Smooth muscle cell (in vitro differentiated cells): ENCODE results near the gene MRPS7. TPM values are rescaled to one million over a fixed set of nuclear protein-coding genes. Genes with fewer than 3 reads are reported as not detected.

Source experiments
- DNase-seq: peaks from one replicate; lab custom pipeline; 2025; ENCODE audit not compliant: unreplicated experiment; lab: John Stamatoyannopoulos, UW
- H2AFZ ChIP-seq: fragments of 200-600 bp; sonication (generic); 2 replicates; pipeline ENCODE4 v1.6.0; 2016; ENCODE audit warnings: antibody characterized with exemption, low read depth, mild to moderate bottlenecking
- H3F3A ChIP-seq: fragments of 200-600 bp; sonication (generic); 2 replicates; pipeline ENCODE4 v1.6.0; 2017; ENCODE audit warnings: antibody characterized with exemption, low read depth
- H3K27ac ChIP-seq: fragments of 200-600 bp; sonication (generic); 2 replicates; pipeline ENCODE4 v1.5.1; 2016; ENCODE audit warnings: low read depth, mild to moderate bottlenecking
- H3K27me3 ChIP-seq: fragments of 200-600 bp; sonication (generic); 2 replicates; pipeline ENCODE4 v1.6.1; 2016; ENCODE audit warnings: low read depth, mild to moderate bottlenecking
- H3K36me3 ChIP-seq: fragments of 200-600 bp; sonication (generic); 2 replicates; pipeline ENCODE4 v1.5.1; 2016; ENCODE audit warnings: low read depth
- H3K4me1 ChIP-seq: fragments of 200-600 bp; sonication (generic); 2 replicates; pipeline ENCODE4 v1.5.1; 2016; ENCODE audit warnings: low read depth
- H3K4me2 ChIP-seq: fragments of 200-600 bp; sonication (generic); 2 replicates; pipeline ENCODE4 v1.6.0; 2016; ENCODE audit warnings: mild to moderate bottlenecking
- H3K4me3 ChIP-seq: fragments of 200-600 bp; sonication (generic); 2 replicates; pipeline ENCODE4 v1.5.1; 2016; ENCODE audit warnings: mild to moderate bottlenecking
- H3K79me2 ChIP-seq: fragments of 200-600 bp; sonication (generic); 2 replicates; pipeline ENCODE4 v1.6.0; 2016; ENCODE audit warnings: low read depth, mild to moderate bottlenecking
- H3K9ac ChIP-seq: fragments of 200-600 bp; sonication (generic); 2 replicates; pipeline ENCODE4 v1.6.0; 2016; ENCODE audit warnings: low read depth
- H3K9me3 ChIP-seq: fragments of 200-600 bp; sonication (generic); replicated peaks from 2 replicates; pipeline ENCODE4 v1.5.1; 2016; ENCODE audit warnings: low read depth
- H4K20me1 ChIP-seq: fragments of 200-600 bp; sonication (generic); 2 replicates; pipeline ENCODE4 v1.6.0; 2016; ENCODE audit warnings: low read depth
- WGBS: methylation state at CpG from one replicate; pipeline ENCODE4 v1.1.7; 2016; ENCODE audit warnings: low lambda C conversion rate; 5-methylcytosine and 5-hydroxymethylcytosine counted together
- polyA plus RNA-seq: library from polyadenylated mRNA; unstranded; fragments of >200 nt; fragmentation: Nextera tagmentation; extraction: Ambion mirVana; gene quantifications from 2 replicates; pipeline ENCODE4 v1.2.1, GENCODE V29; 2016
- total RNA-seq: library from RNA; depleted of rRNA; stranded (reverse); fragments of >200 nt; gene quantifications from 2 replicates; pipeline ENCODE4 v1.2.3, GENCODE V29; 2014
- TF ChIP-seq, protein P1 (sequence below): fragments of 200-600 bp; sonication (generic); IDR thresholded peaks from 2 replicates; pipeline ENCODE4 v1.5.1; 2017; ENCODE audit warnings: borderline replicate concordance, mild to moderate bottlenecking, antibody characterized with exemption; ENCODE audit not compliant: insufficient read depth, poor library complexity, severe bottlenecking

The MRPS7 gene
- total and polyA plus RNA-seq, 2 experiments from 2014 or later: 35.1 to 97.2 TPM

DNA sequence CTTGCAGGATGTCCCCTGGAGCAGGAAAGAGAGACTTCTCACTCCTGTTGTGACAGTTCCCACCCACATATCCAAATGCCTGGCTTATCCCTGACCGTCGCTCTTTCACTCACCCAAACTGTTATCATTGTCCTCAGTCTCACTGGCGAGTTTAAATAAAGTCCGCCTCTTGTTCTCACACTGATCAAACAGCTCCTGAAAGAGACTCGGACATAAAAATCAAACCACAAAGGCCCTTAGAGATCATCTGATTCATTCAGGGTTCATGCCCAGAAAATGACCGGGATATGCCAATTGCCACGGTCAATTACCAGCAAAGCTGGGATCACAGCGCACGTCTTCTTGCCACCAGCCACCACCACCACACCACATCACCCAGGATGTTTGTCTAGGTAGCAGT lies 20.2 kb upstream of the MRPS7 start:
- H3K27ac ChIP-seq: no peak overlapping the region
- peaks cover 11% of the 10 kb centered on the region for H4K20me1 ChIP-seq
- H3K4me1 ChIP-seq: no peaks in the 10 kb centered on the region
- no peaks in the 10 kb centered on the region for H3K9me3 ChIP-seq
- 94% methylated on average over 9 of the region's 9 CpGs for WGBS
- peaks cover 8% of the 10 kb centered on the region for H3F3A ChIP-seq
- no peak overlapping the region for H2AFZ ChIP-seq
- TF ChIP-seq, protein P1, sequence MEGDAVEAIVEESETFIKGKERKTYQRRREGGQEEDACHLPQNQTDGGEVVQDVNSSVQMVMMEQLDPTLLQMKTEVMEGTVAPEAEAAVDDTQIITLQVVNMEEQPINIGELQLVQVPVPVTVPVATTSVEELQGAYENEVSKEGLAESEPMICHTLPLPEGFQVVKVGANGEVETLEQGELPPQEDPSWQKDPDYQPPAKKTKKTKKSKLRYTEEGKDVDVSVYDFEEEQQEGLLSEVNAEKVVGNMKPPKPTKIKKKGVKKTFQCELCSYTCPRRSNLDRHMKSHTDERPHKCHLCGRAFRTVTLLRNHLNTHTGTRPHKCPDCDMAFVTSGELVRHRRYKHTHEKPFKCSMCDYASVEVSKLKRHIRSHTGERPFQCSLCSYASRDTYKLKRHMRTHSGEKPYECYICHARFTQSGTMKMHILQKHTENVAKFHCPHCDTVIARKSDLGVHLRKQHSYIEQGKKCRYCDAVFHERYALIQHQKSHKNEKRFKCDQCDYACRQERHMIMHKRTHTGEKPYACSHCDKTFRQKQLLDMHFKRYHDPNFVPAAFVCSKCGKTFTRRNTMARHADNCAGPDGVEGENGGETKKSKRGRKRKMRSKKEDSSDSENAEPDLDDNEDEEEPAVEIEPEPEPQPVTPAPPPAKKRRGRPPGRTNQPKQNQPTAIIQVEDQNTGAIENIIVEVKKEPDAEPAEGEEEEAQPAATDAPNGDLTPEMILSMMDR: no peak
- H3K27me3 ChIP-seq: no peaks in the 10 kb centered on the region
- no peak overlapping the region for H3K4me2 ChIP-seq
- H3K9ac ChIP-seq: no peak overlapping the region
- H3K79me2 ChIP-seq: peaks cover under 1% of the 10 kb centered on the region
- H3K36me3 ChIP-seq: no peaks in the 10 kb centered on the region
- H3K4me3 ChIP-seq: no peak overlapping the region
- no peak for DNase-seq

DNA sequence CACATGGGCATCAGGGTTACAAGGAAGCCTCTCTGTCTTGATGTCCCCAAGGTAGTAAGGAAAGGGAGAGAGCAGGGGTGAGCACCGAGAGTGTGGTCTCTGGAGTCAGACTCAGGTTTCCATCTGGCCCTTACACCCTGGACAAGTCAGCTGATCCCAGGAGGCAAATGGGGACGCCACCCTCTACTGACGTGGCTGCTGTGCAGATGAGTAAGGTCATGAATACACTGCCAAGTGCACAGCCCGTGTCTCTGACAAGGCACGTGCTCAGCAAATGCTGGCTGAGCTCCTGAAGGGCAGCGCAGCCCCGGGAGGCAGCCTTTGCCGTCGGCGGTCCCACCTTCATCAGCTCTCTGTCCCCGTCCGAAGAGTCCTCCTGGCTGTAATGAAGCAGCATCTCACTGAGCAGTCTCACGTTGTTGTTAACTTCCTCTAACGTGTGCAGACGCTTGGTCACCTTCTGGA lies 19.7 kb upstream of the MRPS7 start:
- Histone ChIP-seq H3K4me3 (no peak overlapping the region), H3K79me2 (peaks cover 4% of the 10 kb centered on the region), H3K9me3 (no peaks in the 10 kb centered on the region), H3K27me3 (no peaks in the 10 kb centered on the region), H3K9ac (no peak overlapping the region), H3K4me1 (no peaks in the 10 kb centered on the region), H2AFZ (no peak overlapping the region), H3K36me3 (no peaks in the 10 kb centered on the region), H4K20me1 (peaks cover 11% of the 10 kb centered on the region), H3K4me2 (no peak overlapping the region), H3F3A (peaks cover 5% of the 10 kb centered on the region), H3K27ac (no peak overlapping the region)
- 97% methylated on average over 15 of the region's 15 CpGs for WGBS
- TF ChIP-seq, protein P1: no peak
- no peak for DNase-seq

DNA sequence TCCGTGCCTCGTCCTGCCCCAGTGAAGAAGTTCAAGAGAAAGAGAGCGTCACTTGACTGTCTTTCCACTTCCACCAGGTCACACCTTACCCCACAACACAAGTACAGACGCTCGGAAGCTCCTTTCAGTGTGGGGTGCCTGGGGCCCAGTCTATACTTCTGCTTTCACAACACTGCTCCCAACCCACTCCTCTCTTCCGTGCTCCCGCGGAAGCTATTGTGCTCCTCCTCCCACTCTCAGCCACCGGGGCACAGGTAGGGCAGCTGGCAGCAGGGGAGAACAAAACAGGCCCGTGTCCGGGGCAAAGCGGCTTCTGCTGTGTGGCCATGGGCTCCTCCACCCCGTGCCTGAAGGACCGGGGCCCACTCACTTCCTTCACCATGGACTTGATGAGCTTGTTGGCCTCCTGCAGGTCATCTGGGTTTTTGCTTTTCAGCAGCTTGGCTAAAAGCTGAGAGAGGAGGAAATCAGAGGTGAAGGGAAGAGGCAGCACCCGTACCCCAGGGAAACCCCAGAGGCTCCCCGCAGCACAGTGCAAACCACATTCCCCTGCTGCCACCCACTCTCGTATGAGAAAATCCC lies 19.1 kb upstream of the MRPS7 start:
- no peaks in the 10 kb centered on the region for H3K36me3 ChIP-seq
- H3K4me3 ChIP-seq: no peak overlapping the region
- no peaks in the 10 kb centered on the region for H3K27me3 ChIP-seq
- no peak for DNase-seq
- peaks cover 14% of the 10 kb centered on the region for H4K20me1 ChIP-seq
- H3K4me1 ChIP-seq: no peaks in the 10 kb centered on the region
- H3K9ac ChIP-seq: no peak overlapping the region
- H3K4me2 ChIP-seq: no peak overlapping the region
- H3K27ac ChIP-seq: no peak overlapping the region
- H3K79me2 ChIP-seq: peaks cover 8% of the 10 kb centered on the region
- 98% methylated on average over 17 of the region's 17 CpGs for WGBS
- H3K9me3 ChIP-seq: no peaks in the 10 kb centered on the region
- H3F3A ChIP-seq: peaks cover under 1% of the 10 kb centered on the region
- TF ChIP-seq, protein P1: no peak
- no peak overlapping the region for H2AFZ ChIP-seq
